Keratinocyte (primary cell): ENCODE measurements around the gene SLC15A4. TPM values are rescaled to one million over a fixed set of nuclear protein-coding genes. Genes with fewer than 3 reads are reported as not detected.

Source experiments
- DNase-seq: peaks from one replicate; pipeline ENCODE4 v3.0.0-alpha.2; 2011; ENCODE audit warnings: low read depth, missing footprints, low spot score
- FAIRE-seq: peaks from 2 replicates; lab custom pipeline; 2011; peaks lifted over from hg19 to GRCh38; lab: Jason Lieb, UNC
- H2AFZ ChIP-seq: 2 replicates; pipeline ENCODE4 v1.6.0; 2012; ENCODE audit warnings: low read length, control low read depth, inconsistent platforms; ENCODE audit not compliant: control insufficient read depth
- H3K27ac ChIP-seq: 2 replicates; pipeline ENCODE4 v1.5.1; 2011; ENCODE audit warnings: low read length; ENCODE audit not compliant: control insufficient read depth, insufficient read depth
- H3K27me3 ChIP-seq: 3 replicates; pipeline ENCODE4 v1.6.0; 2011; ENCODE audit warnings: low read length; ENCODE audit not compliant: control insufficient read depth, insufficient read depth; ENCODE audit errors: extremely low read depth
- H3K36me3 ChIP-seq, 2 experiments: 2 replicates in 1 of 2; 3 replicates in 1 of 2; pipeline ENCODE4 v1.5.1; 2011; ENCODE audit warnings: low read length in 2 of 2, mild to moderate bottlenecking in 1 of 2; ENCODE audit not compliant: control insufficient read depth in 2 of 2, insufficient read depth in 2 of 2; ENCODE audit errors: extremely low read depth in 1 of 2
- H3K4me1 ChIP-seq: 3 replicates; pipeline ENCODE4 v1.5.1; 2011; ENCODE audit warnings: low read length; ENCODE audit not compliant: control insufficient read depth, insufficient read depth; ENCODE audit errors: extremely low read depth
- H3K4me2 ChIP-seq: 3 replicates; pipeline ENCODE4 v1.6.0; 2011; ENCODE audit warnings: low read depth, low read length; ENCODE audit not compliant: control insufficient read depth, insufficient read depth; ENCODE audit errors: extremely low read depth
- H3K4me3 ChIP-seq, 3 experiments: fragments of 200-600 bp in 1 of 3; sonication (generic) in 1 of 3; 2 replicates in 2 of 3; 3 replicates in 1 of 3; pipeline ENCODE4 v1.5.1; 2011 to 2016; ENCODE audit warnings: low read length in 3 of 3, mild to moderate bottlenecking in 3 of 3, control low read depth in 2 of 3, inconsistent platforms in 1 of 3, low read depth in 1 of 3, mixed read lengths in 1 of 3, mixed run types in 1 of 3, moderate library complexity in 1 of 3; ENCODE audit not compliant: control insufficient read depth in 2 of 3, insufficient read depth in 2 of 3; ENCODE audit errors: extremely low read depth in 1 of 3
- H3K79me2 ChIP-seq: 2 replicates; pipeline ENCODE4 v1.6.0; 2012; ENCODE audit warnings: low read length; ENCODE audit not compliant: control insufficient read depth, insufficient read depth
- H3K9ac ChIP-seq: 3 replicates; pipeline ENCODE4 v1.6.0; 2011; ENCODE audit warnings: low read length; ENCODE audit not compliant: control insufficient read depth, insufficient read depth; ENCODE audit errors: extremely low read depth
- H3K9me1 ChIP-seq: 3 replicates; pipeline ENCODE4 v1.6.0; 2011; ENCODE audit warnings: low read length; ENCODE audit not compliant: control insufficient read depth, insufficient read depth; ENCODE audit errors: extremely low read depth
- H3K9me3 ChIP-seq: 2 replicates; pipeline ENCODE4 v1.5.1; 2012; ENCODE audit warnings: low read depth, low read length; ENCODE audit not compliant: control insufficient read depth
- H4K20me1 ChIP-seq: 3 replicates; pipeline ENCODE4 v1.6.0; 2011; ENCODE audit warnings: low read length; ENCODE audit not compliant: control insufficient read depth, insufficient read depth; ENCODE audit errors: extremely low read depth
- EZH2 ChIP-seq: IDR thresholded peaks from one replicate; pipeline ENCODE4 v1.6.1; 2012; ENCODE audit warnings: inconsistent platforms, mild to moderate bottlenecking, low read length, moderate library complexity
- dilution Hi-C: fragments of 300-500 bp; cut with MboI; formaldehyde crosslinking; loops from one replicate; pipeline ENCODE4 v1.7.0; 2020; ENCODE audit warnings: low sequenced_read_pairs; ENCODE audit not compliant: extremely low pct_ligation_motif_present
- polyA plus RNA-seq, 5 experiments: library from polyadenylated mRNA; depleted of rRNA in 3 of 5; stranded (reverse) in 3 of 5; stranded (forward) in 1 of 5; unstranded in 1 of 5; fragments of >200 nt; gene quantifications; 1 replicate in 1 of 5; 2 replicates in 3 of 5; 3 replicates in 1 of 5; pipeline versions ENCODE4 v1.2.1 to v1.2.3, GENCODE V29; 2011 to 2012; ENCODE audit warnings: missing spikeins in 2 of 5, low read depth in 1 of 5, low replicate concordance in 1 of 5
- TF ChIP-seq, protein P1 (sequence below), 3 experiments: IDR thresholded peaks in 1 of 3; conservative IDR thresholded peaks in 1 of 3; optimal IDR thresholded peaks in 1 of 3; 2 replicates in 2 of 3; 3 replicates in 1 of 3; pipeline versions ENCODE3 to v1.5.1; 2011; ENCODE audit warnings: low read length in 3 of 3, mild to moderate bottlenecking in 3 of 3, moderate library complexity in 2 of 3, control low read depth in 1 of 3, inconsistent platforms in 1 of 3; ENCODE audit not compliant: insufficient read depth in 2 of 3; ENCODE audit errors: extremely low read depth in 1 of 3

SLC15A4 gene
- polyA plus RNA-seq, 1 donor (not counting 4 experiments of a cell fraction or from before 2014, with no cell fraction given) = 39.3 TPM

DNA sequence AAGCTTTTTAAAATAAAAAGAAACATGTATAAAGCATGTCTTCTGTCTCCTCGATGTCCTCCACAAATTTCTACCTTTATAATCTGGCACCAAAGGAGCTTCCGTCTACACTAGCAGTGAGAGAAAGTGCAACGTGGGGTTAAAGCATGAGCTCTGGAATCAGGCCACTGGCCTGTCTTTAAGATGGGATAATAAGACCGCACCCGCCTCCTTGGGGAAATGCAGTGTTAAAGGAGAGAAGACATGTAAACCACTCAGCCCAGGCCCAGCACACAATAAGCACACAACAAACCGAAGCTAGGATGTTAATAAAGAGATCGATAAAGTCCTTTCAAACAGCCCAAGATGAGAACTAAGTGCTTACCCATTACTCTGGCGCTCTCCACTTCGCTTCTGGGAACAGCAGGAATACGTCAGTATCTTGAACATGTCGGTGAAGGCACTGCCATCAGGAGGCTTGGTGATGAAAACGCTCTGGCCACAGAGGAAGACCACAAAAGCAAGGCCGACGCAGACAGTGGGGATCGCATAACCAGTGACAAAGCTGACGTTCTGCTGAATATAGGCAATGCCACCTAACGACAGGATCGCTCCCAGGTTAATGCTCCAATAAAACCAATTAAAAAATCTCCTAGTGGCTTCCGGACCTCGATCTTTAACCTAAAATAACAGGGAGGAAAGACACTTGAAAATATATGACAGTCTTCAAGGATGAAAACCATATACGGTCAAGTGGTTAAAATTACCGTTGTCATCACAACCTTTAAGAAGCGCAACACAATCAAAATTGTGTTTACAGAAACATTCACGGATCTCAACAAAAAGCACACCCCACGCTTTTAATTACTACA, 9.1 kb downstream of the SLC15A4 start:
- FAIRE-seq (no peak), DNase-seq (no peak)
- dilution Hi-C loops = no loop called here
- Histone ChIP-seq H3K4me3 (no peak overlapping the region), H3K4me2 (no peak overlapping the region), H3K79me2 (peaks cover 96% of the 10 kb centered on the region), H3K4me1 (peaks cover 18% of the 10 kb centered on the region), H3K36me3 (peaks cover 15% of the 10 kb centered on the region in 2 experiments), H4K20me1 (peaks cover 7% of the 10 kb centered on the region), H3K9me3 (no peaks in the 10 kb centered on the region), H3K27ac (no peak overlapping the region), H3K27me3 (no peaks in the 10 kb centered on the region), H2AFZ (no peak overlapping the region), H3K9me1 (no peaks in the 10 kb centered on the region), H3K9ac (no peak overlapping the region)
- TF ChIP-seq, protein P1, sequence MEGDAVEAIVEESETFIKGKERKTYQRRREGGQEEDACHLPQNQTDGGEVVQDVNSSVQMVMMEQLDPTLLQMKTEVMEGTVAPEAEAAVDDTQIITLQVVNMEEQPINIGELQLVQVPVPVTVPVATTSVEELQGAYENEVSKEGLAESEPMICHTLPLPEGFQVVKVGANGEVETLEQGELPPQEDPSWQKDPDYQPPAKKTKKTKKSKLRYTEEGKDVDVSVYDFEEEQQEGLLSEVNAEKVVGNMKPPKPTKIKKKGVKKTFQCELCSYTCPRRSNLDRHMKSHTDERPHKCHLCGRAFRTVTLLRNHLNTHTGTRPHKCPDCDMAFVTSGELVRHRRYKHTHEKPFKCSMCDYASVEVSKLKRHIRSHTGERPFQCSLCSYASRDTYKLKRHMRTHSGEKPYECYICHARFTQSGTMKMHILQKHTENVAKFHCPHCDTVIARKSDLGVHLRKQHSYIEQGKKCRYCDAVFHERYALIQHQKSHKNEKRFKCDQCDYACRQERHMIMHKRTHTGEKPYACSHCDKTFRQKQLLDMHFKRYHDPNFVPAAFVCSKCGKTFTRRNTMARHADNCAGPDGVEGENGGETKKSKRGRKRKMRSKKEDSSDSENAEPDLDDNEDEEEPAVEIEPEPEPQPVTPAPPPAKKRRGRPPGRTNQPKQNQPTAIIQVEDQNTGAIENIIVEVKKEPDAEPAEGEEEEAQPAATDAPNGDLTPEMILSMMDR (optimal IDR thresholded peaks at IDR 0.05 in 1 of 3, IDR thresholded peaks at IDR 0.05 in 1 of 3, conservative IDR thresholded peaks at IDR 0.05 in 1 of 3; ENCODE audit: extremely low read depth in 1 of 3, insufficient read depth in 2 of 3, low read length in 3 of 3) = no peak

DNA sequence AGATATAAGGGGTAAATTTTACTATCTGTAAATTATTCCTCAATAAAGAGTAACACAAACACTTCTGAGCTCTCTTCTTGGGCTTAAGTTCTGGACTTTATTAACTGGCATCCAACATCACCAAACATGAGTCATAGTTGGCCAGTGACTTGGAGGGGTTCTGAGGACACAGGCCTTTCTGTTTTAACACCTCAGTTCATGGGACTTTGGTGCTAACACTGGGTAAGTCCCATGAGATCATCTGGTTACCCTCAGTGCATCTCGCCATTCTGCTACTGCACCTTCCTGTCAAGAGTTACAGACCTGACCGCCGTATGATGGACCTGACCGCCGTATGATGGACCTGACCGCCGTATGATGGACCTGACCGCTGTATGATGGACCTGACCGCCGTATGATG, 9.9 kb downstream of the SLC15A4 start:
- Histone ChIP-seq H3K27me3 (no peaks in the 10 kb centered on the region), H4K20me1 (peaks cover 7% of the 10 kb centered on the region), H3K9ac (no peak overlapping the region), H2AFZ (no peak overlapping the region), H3K27ac (no peak overlapping the region), H3K4me1 (peaks cover 16% of the 10 kb centered on the region), H3K4me2 (no peak overlapping the region), H3K79me2 (peaks cover 93% of the 10 kb centered on the region), H3K36me3 (peaks cover 13 to 16% of the 10 kb centered on the region in 2 experiments), H3K9me1 (no peaks in the 10 kb centered on the region), H3K4me3 (no peak overlapping the region), H3K9me3 (no peaks in the 10 kb centered on the region)
- FAIRE-seq (no peak), DNase-seq (no peak)
- dilution Hi-C loops = no loop called here
- no peak for TF ChIP-seq EZH2
- TF ChIP-seq, protein P1 (optimal IDR thresholded peaks at IDR 0.05 in 1 of 3, IDR thresholded peaks at IDR 0.05 in 1 of 3, conservative IDR thresholded peaks at IDR 0.05 in 1 of 3; ENCODE audit: extremely low read depth in 1 of 3, insufficient read depth in 2 of 3, low read length in 3 of 3) = no peak
